Stimulated activated CD4-positive, alpha-beta T cell treated with anti-CD3 and anti-CD28 coated beads, Interleukin-4, amount 100 ng/mL, for 48 hours (primary cell): ENCODE data around the gene TBCK.

ENCODE experiments used
- DNase-seq, 2 donors: peaks; one replicate each; pipeline ENCODE4 v3.0.0-alpha.2; 2020; ENCODE audit warnings: low read depth in 2 of 2

Gene TBCK

DNA sequence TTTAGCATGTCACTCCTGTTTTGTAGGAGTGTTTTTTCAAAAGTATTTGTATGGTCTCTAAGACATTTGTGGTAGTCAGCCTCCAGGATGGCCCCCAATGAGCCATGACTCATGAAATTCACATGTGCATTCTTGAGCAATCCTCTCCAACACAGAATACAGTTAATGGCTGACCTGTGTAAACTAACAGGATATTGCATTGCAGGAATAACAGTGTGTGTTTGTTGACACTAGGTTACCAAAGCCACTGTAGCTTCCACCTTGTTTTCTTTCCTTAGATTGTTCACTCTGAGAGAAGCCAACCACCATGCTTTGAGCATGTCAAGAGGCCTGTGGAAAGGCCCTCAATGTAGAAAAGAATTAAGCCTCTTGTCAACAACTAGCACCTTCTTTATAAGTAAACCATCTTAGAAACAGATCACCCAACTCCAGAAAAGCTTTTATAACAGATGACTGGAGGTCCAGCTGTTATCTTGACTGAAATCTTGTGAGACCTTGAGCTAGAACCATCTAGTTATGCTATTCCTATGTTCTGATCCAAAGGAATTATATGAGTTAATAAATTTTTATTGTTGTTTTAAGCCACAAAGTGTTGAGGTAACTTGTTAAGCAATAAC lies 28.5 kb downstream of the TBCK start:
- no peak for DNase-seq

DNA sequence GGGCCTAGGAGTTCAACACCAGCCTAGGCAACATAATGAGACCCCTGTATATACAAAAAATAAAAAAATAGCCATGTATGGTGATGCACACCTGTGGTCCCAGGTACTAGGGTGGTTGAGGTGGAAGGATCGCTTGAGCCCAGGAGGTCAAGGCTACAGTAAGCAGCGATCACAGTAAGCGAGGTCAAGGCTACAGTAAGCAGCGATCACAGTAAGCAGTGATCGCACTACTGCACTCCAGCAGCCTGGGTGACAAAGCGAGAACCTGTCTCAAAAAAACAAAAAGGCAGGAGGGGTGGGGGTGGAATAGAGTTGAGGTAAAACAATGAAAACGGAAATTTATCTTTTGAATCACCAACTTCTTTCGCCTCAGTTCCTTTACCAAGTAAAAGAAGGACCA lies 29.4 kb downstream of the TBCK start:
- DNase-seq = no peak

DNA sequence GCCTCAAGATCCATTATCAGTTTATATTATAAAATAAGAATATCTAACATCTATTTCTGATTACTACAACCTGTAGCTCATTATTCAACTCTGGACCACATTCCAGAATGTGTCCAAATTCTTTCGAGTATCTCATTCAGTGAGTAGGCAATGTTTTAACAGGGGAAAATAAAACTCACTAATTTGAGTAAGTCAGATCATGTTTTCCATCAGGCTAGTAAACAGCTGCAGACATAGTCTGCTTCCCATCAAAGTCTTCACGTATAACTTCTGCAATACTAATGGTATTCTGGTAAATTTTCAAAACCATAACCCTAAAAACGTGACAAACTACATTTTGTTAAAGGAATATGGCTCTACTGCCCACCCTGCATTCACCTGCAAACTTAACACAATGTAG lies 31.8 kb downstream of the TBCK start:
- no peak for DNase-seq

DNA sequence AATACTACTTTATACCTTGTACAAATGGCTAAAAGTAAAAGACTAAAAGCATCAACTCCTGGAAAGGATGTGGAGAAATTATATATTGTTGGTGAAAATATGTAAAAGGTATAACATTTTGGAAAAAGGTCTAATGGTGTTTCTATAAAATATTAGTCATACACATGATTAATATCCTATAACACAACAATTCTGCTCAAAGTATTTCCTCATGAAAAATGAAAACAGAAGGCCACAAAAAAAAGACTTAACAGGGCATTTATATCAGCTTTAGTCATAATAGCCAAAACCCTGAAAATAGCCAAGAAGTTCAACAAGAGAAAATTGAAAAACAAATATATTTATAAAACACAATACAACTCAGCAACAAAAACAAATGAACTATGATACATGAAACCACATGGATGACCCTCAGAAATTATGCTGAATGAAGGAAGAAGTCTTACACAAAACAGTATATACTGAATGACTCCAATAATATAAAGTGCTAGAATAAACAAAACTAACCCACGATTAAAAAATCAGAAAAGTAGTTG lies 38.8 kb downstream of the TBCK start:
- DNase-seq = no peak

DNA sequence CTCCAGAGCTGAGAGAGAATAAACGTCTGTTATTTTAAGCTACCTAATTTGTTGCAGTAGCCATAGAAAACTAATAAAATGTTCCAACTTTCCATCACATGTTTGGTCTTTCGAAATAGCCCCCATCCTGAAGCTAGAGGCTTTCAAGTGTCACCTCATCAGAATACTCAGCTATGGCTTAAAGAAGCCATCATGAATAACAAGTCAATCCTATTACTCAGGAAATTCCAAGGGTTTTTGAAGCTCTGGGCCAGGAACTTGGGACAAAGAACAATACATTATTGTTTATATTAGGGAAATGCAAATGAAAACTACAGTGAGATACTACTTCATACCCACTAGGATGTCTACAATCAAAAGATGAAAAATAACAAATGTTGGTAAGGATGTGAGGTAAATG lies 42.2 kb downstream of the TBCK start:
- DNase-seq = no peak

DNA sequence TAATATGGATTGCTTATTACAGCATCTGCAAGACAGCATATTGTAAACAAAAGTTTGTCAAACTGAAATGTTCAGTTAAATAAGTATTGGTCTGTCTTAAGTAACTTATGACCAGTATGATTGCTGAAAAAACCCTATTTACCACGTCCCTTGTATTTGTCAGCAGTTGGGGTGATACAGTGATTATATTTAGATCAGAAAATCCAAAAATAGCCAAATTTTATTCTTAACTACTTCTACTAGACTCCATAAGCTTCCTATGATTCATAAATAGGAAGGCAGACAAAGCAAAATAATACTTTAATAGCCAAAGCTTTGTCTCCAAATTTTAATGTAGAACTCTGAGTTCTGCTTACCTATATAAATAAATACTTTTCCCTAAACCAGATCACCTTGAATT lies 45.3 kb downstream of the TBCK start:
- no peak for DNase-seq

DNA sequence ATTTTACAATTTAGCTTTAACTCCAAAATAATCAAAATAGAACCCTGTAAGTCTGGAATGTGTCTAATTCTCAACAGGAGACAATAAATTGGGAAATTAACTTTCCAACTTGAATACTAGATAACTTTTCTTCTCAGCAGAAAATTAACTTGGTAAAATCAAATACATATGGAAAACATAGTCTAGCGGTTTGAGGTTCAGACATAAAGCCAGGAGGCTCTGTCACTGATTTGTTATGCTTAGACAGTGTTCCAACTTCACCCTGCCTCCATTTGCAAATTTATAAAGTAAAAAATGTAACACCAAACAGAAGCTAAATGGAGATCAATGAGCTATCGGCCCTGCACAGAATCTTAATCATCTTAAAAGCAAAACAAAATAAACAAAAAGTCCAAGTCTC lies 46.3 kb downstream of the TBCK start:
- no peak for DNase-seq

DNA sequence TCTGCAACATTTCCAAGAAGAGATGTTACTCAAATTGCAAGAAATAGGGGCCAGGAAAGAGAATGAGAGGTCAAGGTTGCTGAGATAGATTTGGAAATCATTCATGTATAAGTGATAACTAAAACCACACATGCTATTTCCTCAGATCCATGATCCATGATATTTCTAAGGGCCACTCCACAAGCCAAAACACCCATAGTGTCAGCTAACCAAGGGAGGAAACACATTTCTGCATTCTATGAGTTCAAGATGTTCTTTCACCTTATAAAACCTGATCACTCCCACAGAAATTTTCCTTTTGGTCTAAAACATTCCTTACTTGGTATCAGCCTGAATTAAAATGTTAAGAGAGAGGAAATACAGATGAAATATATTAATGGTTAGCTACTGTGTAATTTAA lies 47.2 kb downstream of the TBCK start:
- DNase-seq = no peak

DNA sequence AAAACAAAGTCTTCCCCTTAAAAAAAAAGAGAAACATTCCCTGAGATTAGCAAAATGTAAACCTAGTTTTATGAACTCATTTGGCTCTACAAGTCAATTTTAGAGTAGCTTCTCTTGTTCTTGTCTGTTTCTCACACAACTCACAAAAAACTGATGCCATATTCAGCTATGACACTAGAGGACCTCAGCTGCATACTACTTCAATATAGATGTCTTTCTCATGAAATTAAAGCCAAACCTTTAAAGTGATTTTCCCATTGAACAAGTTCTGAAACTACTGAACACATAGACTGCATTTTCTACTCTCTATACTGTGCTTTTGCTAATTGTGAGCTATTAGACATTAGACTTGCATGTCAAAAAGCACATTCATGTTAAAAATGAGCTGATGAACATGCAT lies 49.8 kb downstream of the TBCK start:
- DNase-seq = no peak

DNA sequence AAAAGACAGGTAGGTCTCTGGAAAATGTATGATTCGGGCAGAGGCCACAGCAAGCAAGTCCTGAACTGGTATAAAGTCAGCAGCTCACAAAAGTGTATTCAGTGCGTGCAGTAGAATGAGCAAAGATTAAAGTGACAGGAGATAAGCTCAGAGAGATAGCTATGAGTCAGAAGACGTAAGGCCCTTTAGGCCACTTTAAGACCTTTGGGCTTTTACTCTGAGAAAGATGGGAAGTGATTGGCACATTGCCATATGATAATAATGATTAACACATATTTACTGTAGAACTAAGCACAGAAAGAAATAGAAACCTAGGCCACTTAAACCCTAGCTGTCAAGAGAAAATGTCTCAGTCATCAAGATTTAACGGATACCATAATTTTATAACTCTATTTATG lies 51.7 kb downstream of the TBCK start:
- no peak for DNase-seq

DNA sequence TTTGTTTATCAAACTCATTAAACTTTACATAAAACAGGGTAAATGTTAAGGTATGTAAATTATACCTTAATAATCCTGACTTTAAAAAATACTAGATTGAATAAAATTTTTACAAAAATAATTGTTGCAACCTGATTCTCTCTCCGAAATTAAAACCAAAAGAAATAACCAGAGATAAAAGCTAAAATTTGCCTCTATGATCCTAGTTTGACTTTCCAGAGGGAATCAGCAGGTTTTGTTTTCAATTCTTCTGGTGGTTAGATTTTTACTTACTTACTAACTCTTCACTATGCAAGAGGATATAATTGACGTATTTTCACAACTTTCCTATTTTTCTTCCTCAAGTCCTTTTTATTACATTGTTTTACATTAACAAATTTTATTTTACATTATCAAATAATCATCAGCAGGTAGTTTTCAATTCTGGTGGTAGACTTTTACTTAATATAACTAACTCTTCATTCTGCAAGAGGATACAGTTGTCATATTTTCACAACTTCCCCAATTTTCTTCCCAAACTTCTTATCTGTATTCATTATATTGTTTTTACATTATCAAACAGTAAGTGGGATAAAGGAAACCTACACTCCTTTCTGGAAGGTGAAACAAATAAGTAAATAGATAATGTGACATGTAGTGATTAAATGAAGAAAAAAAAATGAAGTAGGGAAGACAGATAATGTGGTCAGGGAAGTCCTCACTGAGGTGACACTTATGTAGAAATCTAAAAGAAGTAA lies 52.2 kb downstream of the TBCK start:
- no peak for DNase-seq

DNA sequence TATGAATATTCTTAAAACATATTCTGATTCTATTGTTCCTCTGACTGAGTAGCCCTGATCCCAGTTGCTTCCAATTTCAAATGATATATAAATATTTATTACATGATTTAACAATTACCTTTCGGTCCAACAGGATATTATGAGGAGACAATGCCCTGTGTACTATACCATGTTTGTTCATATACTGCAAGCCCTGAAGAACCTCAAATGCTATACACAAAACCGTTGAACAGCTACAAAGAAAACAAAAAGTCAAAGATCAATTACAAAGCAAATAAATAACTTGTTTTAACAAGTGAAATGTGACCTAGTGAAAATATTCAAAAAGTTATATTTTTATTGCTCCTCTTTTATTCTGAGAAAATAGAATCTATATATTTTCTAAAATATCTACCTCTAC lies 54.0 kb downstream of the TBCK start:
- DNase-seq = no peak

DNA sequence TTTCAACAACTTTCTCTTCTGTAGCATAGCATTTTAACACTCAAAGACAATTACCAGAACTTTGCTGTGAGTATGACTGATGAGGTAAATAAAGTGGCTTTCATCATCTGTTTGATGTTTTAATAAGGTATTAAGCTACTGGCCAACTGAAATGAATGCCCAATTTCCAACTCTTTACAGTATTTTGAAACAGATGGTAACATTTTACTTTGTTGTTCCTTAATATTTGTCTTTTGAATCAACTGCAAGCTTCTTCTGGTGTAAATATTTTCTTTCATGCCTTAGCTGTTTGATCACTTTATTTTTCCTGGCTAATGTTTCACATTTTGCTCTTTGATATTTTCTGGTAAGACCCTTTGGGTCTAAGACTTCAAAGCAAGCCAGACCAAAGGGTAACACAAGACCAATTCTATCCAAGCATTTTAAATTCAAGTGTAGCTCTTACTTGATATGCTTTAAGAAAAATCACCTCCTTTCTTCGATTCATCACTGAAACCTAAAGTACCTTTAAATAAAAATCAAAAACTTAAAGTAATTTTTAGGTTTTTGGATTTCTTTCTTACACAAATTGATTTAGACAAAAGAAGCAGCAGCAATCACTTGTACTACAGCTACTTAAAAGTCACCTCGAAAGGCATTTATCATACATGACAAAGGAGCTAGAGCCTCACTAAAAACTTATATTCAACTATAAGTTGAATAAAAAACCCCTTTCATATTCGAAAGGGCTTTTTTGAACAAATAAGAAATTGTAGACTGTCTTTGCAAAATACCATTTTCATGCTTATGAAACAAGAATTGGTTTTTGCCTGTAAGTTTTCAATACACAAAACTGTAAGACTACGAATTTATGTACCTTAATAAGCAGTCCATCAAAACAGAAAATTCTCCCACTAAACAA lies 57.6 kb downstream of the TBCK start:
- DNase-seq = no peak

DNA sequence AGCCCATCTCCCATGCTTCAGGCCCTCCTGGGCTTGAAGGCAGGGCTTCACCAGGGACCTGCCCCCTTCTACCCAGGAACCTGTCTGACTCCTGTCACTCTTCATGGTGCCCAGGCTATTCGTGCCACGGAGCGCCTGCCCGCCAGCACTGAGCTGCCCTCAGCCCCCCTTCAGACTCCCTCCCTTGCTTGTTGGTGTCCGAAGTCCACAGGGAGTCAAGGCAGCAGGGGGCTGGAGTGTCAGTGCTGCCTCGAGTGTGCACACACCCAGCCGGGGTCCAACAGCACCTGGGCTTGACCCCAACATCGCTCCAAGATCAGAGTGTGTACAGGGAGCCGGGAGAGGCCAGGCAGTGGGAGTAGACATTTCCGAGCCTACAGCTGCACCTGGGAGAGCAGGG lies 59.8 kb downstream of the TBCK start:
- no peak for DNase-seq

DNA sequence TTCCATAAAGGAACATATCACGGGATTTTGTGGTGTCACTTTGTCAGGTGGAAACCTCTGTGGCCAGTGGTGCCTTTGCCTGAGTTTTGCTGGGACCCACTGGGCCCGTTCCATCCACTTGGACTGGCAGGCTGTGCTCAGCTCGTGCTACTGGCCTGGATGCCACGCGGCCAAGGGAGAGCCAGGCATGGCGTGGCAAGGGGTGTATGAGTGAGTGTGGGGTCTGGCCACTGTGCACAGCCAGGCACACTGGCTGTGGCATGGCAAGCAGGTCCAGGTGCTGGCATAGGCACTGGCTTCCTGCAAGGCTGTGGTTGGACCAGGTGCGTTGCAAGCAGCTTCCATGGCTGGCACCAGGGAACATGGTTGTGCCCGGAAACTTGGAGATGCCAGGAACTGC lies 60.8 kb downstream of the TBCK start:
- no peak for DNase-seq

DNA sequence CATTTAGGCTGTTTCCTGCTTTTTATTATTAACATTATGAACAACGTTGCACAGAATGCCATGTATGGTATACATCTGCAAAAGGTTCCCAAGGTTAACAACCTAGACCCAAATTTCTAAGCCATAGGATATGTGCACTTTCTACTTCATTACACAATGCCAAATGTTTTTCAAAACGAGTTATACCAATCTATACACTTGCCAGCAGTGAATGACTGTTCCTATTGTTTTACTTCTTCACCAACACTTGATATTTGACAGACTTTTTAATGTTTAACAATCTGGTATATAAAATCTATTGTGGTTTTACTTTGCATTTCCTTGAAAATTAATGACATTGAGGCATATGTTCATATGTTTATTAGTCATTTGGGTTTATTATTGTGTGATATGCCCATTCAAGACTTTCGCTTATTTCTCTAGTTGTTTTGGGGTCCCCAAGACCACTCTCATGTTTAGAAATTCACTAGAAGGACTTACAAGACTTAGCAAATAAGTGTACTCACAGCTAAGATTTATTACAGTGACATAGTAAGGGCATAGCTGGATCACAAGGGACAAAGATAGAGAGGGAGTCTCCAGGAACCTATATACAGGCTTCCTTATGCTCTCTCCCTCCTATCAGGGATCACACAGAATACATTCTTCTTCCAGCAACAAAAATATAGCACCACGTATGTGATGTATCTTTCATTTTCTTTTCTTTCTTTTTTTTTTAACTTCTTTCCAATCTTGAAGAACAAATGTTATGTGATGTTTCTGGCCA lies 62.5 kb downstream of the TBCK start:
- DNase-seq = no peak

DNA sequence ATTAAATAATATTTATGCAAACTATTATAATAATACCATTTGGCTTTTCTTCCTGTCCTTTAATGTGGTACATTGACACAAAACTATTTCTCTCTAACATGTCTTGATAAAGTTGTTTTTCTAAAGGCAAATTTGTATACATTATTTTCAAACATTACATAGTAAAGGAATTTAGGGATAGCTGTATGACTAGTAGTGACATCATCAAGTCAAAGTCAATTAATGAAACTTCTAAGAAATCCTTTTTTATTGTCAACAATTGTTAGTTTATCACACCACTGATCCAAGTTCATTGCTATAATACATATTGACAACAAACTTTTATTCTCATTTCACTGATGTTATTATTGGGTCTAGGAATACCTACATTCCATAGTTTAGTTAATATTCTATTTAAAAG lies 68.4 kb downstream of the TBCK start:
- no peak for DNase-seq

DNA sequence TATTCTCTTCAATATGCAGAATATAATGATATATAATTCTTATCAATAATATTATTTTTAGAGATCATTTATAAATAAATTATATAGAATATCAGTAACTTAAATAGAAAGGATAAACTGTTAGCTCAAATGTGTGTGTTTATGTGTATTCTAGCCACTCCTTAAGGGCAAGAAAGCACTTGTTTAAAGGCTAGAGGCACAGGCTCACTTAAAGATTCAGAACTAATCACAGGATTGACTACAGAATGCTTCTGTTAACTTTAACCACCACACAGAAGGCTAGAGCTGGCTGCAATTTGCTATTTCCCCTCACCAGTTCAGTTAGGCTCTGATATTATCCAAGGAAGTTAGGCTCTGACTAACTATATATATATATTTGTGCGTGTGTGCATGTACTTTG lies 69.6 kb downstream of the TBCK start:
- no peak for DNase-seq

DNA sequence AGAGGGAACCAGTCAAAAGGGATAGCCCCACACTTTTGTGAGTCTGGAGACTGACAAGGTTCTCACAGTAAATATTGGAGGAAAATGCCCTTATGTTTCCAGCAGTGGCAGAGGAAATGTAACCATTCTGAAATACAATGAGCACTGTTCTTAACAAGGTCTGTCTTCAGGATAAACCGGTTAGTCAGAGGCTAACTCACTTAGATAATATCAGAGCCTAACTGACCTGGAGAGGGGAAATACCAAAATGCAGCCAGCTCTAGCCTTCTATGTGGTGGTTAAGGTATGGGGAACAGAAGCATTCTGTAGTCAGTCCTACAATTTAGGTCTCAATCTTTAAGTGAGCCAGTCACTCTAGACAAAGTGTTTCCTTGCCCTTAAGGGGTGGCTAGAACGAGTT lies 70.8 kb downstream of the TBCK start:
- DNase-seq = no peak

DNA sequence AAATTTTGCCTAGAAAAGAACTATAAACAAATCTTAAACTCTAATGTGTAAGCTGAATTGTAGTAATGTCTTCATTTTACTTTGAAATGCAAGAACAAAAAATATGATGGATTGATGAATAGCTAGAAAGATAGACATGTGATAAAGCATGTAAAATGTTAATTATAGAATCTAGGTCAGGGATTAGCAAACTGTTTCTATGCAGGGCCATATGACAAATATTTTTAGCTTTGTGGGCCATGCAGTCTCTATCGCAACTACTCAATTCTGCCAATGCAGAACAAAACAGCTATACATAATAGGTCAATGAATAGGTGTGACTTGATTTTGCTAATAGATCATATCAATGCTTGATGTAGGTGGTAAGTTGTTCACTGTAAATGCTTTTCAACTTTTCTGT lies 75.3 kb downstream of the TBCK start:
- DNase-seq = no peak

DNA sequence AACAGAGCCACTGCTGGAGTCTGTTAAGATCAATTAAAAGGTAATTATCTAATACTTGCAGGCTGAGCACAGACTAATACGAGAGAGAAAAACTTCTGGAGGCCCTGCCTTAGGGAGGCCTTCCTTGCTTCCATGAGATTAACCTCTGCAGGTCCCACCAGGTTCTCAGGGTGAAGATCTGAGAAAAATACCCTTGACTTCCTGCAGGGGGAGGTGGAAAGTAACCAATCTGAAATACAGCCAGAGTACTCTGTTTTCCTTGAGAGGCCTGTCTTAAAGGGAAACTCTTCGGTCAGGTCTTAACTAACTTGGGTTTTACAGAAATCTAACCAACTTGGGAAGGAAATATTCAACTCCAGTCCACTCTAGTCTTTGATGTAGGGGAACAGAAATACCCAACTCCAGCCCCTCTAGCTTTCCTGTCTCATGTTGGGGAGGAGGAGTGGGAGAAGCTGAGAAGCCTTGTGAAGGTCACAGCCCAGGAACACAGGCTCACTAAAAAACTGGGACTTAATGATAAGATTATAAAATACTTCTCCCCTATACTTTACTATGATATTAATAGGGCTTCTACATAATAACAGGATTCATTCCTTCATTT lies 77.1 kb downstream of the TBCK start:
- DNase-seq = no peak

DNA sequence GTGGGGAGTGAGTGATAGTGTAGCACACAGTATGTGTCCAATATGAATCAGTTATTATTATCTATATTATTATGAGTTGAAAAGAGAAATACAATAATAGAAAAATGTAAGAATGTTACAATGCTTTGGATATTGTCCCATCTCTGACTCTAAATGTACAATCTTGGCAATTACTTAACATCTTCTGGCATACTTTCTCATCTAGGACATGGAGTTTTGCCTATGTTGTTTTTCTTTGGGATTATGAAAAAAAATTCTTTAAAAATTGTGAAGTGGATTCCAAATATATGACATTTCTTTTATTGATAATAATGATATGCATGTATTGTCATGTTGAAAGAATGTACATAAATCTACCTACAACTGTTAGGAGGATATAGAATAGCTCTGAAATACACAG lies 84.1 kb downstream of the TBCK start:
- no peak for DNase-seq
